T-helper 2 cell (primary cell): ENCODE results near the gene TCL1B.
"Not testable (repeated sequence)": the region's sequence is repeated elsewhere in the genome, so short reads cannot be mapped to it uniquely, and the experiment has no call there.

ENCODE experiments used
- DNase-seq, 5 experiments: peaks; one replicate each; pipeline versions ENCODE4 v3.0.0 to v3.0.0-alpha.2; 2012 to 2022

Gene TCL1B

GRCh38 chr14:95703805-95704204 lies 17.6 kb downstream of the TCL1B start:
- no peak for DNase-seq

- DNase-seq: no peak
These were observed 19.3 kb downstream of the TCL1B start for GRCh38 chr14:95705518-95705917.

- DNase-seq: no peak
These were observed 21.1 kb downstream of the TCL1B start for GRCh38 chr14:95707327-95707726.

GRCh38 chr14:95710106-95710505 lies 23.9 kb downstream of the TCL1B start:
- no peak for DNase-seq

GRCh38 chr14:95711476-95712176 lies 25.4 kb downstream of the TCL1B start:
- no peak for DNase-seq

- no peak for DNase-seq
These were observed 26.2 kb downstream of the TCL1B start for GRCh38 chr14:95712398-95712797.

GRCh38 chr14:95713596-95714371 lies 27.6 kb downstream of the TCL1B start, which contains the start of gene TCL1A:
Gene TCL1A (minus strand): TSS chr14:95714125. CDS start chr14:95714066, 59 bp downstream.
- no peak for DNase-seq

GRCh38 chr14:95722525-95723190 lies 36.4 kb downstream of the TCL1B start:
- no peak for DNase-seq

GRCh38 chr14:95725685-95726336 lies 39.6 kb downstream of the TCL1B start:
- DNase-seq: no peak

- no peak for DNase-seq
These were observed 41.0 kb downstream of the TCL1B start for GRCh38 chr14:95727056-95727700.

GRCh38 chr14:95729402-95730028 lies 43.3 kb downstream of the TCL1B start:
- not testable (repeated sequence) for DNase-seq

- DNase-seq: no peak
These were observed 43.9 kb downstream of the TCL1B start for GRCh38 chr14:95730126-95730525.

- no peak for DNase-seq
These were observed 47.0 kb downstream of the TCL1B start for GRCh38 chr14:95733212-95733611.

GRCh38 chr14:95739356-95739755 lies 53.1 kb downstream of the TCL1B start:
- DNase-seq: no peak

GRCh38 chr14:95741038-95741490 lies 54.8 kb downstream of the TCL1B start:
- DNase-seq: no peak

- DNase-seq: no peak
These were observed 55.6 kb downstream of the TCL1B start for GRCh38 chr14:95741781-95742180.
